IPS DF 6.9 (cell line): ENCODE data around the gene SYCE1.
"Not testable (repeated sequence)": the region's sequence is repeated elsewhere in the genome, so short reads cannot be mapped to it uniquely, and the experiment has no call there.

Source experiments
- DNase-seq: peaks from one replicate; pipeline ENCODE4 v3.0.0-alpha.2; 2013; ENCODE audit warnings: low read depth, low spot score
- H3K27ac ChIP-seq: one replicate; pipeline ENCODE4 v1.5.1; 2013; ENCODE audit warnings: low read length, control low read depth
- H3K27me3 ChIP-seq: 2 replicates; pipeline ENCODE4 v1.6.1; 2013; ENCODE audit warnings: mild to moderate bottlenecking, low read length; ENCODE audit not compliant: control insufficient read depth, insufficient read depth
- H3K36me3 ChIP-seq: 2 replicates; pipeline ENCODE4 v1.6.1; 2013; ENCODE audit warnings: low read length; ENCODE audit not compliant: control insufficient read depth, insufficient read depth
- H3K4me1 ChIP-seq: 2 replicates; pipeline ENCODE4 v1.6.1; 2013; ENCODE audit warnings: low read length; ENCODE audit not compliant: control insufficient read depth, insufficient read depth
- H3K4me3 ChIP-seq: 2 replicates; pipeline ENCODE4 v1.5.1; 2013; ENCODE audit warnings: mild to moderate bottlenecking, low read length
- H3K9me3 ChIP-seq: 2 replicates; pipeline ENCODE4 v1.6.1; 2013; ENCODE audit warnings: low read length, inconsistent platforms; ENCODE audit not compliant: control insufficient read depth, insufficient read depth
- WGBS: extraction: QIAGEN DNeasy Blood & Tissue Kit; methylation state at CpG from one replicate; pipeline ENCODE4 v1.1.7; 2013; ENCODE audit warnings: mixed read lengths, missing lambda C conversion rate; ENCODE audit not compliant: insufficient read length, insufficient coverage; 5-methylcytosine and 5-hydroxymethylcytosine counted together

Gene SYCE1

GRCh38 chr10:133590226-133590969, 25.0 kb upstream of the SYCE1 start:
- Histone ChIP-seq H3K27me3 (no peaks in the 10 kb centered on the region), H3K9me3 (peaks cover 21% of the 10 kb centered on the region), H3K4me1 (no peaks in the 10 kb centered on the region; the same call in 1 of the 2 replicates), H3K36me3 (no peaks in the 10 kb centered on the region), H3K27ac (no peak overlapping the region), H3K4me3 (no peak overlapping the region)
- no CpG with 5 or more reads among the region's 13 CpGs for WGBS
- no peak for DNase-seq

DNA sequence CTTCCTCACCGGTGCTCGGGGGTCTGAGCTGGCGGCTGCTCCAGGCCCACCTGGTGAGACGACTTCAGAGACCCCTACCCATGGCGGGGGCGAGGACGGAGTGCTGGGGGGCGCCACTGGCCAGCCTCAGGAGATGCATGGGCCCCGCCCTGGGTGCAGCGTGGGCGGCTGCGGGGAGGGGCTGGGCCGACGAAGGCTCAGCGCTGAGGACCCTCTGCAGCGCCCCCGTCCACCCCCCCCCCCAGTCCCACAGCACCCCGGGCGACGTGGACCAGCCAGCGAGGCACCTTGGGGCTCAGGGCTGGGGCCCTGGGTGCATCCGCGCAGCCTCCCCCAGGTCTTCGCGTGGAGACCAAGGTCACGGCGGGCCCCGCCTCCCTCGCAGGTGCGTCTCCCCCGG, 11.7 kb upstream of the SYCE1 start:
- DNase-seq, H3K9me3 ChIP-seq, H3K27ac ChIP-seq, H3K27me3 ChIP-seq, H3K4me3 ChIP-seq, H3K4me1 ChIP-seq, H3K36me3 ChIP-seq: not testable (repeated sequence)
- WGBS: no CpG with 5 or more reads among the region's 31 CpGs

DNA sequence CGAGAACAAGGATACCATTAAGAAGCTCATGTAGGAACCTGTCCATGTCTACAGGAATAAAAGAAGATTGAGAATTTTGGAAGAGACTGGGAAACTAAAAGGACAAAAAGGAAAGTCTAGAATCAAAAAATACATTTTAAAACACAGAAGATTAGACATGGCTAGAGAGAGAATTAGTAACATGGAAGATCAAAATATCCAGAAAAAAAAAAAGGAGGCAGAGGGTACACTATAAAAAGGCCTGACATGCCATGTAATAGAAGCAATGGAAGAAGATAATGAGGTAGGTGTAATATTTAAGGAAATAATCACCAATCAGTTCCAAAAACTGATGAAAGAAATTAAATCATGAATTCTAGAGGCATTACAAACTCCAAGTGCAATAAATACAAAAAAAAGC, 8.1 kb upstream of the SYCE1 start:
- not testable (repeated sequence) for H3K4me3 ChIP-seq, DNase-seq, H3K9me3 ChIP-seq, H3K36me3 ChIP-seq, H3K27ac ChIP-seq, H3K27me3 ChIP-seq, H3K4me1 ChIP-seq
- WGBS: no CpG with 5 or more reads among the region's 1 CpG

DNA sequence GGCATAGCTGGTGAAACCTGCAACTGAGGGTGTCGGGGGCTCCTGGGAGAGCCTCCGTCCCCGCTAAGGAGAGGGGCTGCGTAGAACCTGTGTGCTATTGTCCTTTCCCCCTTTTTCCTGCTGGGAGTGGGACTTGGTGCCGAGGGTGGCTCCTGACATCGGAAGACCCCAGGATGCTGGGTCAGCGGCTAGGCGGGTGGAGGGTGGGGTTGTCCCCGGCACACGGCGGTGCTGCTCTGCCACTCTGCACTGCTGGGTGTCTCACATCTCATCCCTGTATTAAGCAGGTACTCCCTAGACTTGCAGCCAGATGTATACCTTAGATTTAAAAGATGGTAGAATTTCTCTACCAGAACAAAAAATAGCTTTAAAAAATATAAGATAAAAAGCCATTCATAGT, 6.7 kb upstream of the SYCE1 start:
- DNase-seq, H3K4me1 ChIP-seq, H3K27me3 ChIP-seq, H3K9me3 ChIP-seq, H3K4me3 ChIP-seq, H3K27ac ChIP-seq, H3K36me3 ChIP-seq: not testable (repeated sequence)
- no CpG with 5 or more reads among the region's 11 CpGs for WGBS

- H3K27ac ChIP-seq, H3K36me3 ChIP-seq, H3K27me3 ChIP-seq, H3K4me3 ChIP-seq, H3K4me1 ChIP-seq, DNase-seq: not testable (repeated sequence)
- peaks cover 15% of the 10 kb centered on the region for H3K9me3 ChIP-seq
- no CpG with 5 or more reads among the region's 21 CpGs for WGBS
Measured at GRCh38 chr10:133569801-133570200, 4.4 kb upstream of the SYCE1 start.

DNA sequence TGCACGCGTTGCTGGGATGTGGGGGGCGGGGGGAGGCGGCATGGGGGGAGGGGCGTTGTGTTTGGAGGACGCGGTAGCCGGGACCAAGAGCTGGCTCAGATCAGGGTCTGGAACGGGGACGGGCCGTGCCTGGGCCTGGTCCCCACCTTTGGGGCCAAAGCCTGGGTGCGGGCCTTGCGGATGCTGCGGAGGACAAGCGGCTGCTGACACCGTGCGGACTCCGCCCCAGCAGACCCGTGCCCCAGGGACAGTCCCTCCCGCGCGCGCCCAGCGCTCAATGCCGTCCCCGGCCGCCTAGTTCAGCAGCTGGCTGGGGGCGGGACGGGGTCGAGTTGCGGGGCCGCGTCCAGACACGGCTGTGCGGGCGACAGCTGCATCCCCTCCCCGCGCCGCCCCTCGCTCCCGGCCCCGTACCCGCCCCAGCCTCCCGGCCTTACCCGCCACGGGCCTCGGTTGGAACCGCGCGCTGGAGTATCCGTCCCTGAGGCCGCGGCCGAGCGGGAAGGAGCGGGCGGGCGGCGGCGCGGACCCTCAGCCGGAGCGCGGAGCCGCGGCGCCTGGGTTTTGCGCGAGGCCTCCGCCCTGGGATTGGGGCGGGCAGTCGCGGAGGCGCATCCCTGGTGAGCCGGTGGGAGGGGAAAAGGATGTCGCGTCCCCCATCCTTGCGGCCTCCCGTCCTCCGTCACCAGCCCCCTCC, 3.6 kb upstream of the SYCE1 start:
- H3K27me3 ChIP-seq, H3K36me3 ChIP-seq, H3K4me1 ChIP-seq, H3K27ac ChIP-seq, H3K4me3 ChIP-seq, DNase-seq: not testable (repeated sequence)
- WGBS: no CpG with 5 or more reads among the region's 80 CpGs
- peaks cover 19% of the 10 kb centered on the region for H3K9me3 ChIP-seq

- Histone ChIP-seq H3K27ac (no peak overlapping the region), H3K4me1 (no peaks in the 10 kb centered on the region; the same call in 1 of the 2 replicates), H3K4me3 (no peak overlapping the region), H3K27me3 (no peaks in the 10 kb centered on the region), H3K9me3 (peaks cover 19% of the 10 kb centered on the region), H3K36me3 (no peaks in the 10 kb centered on the region; the same call in 1 of the 2 replicates)
- no CpG with 5 or more reads among the region's 22 CpGs for WGBS
- no peak for DNase-seq
Measured at GRCh38 chr10:133568287-133568614, 2.9 kb upstream of the SYCE1 start.

GRCh38 chr10:133567609-133568286, 2.4 kb upstream of the SYCE1 start:
- Histone ChIP-seq H3K27ac (no peak overlapping the region), H3K36me3 (no peaks in the 10 kb centered on the region; the same call in 1 of the 2 replicates), H3K4me3 (no peak overlapping the region), H3K4me1 (no peaks in the 10 kb centered on the region; the same call in 1 of the 2 replicates), H3K27me3 (no peaks in the 10 kb centered on the region), H3K9me3 (peaks cover 19% of the 10 kb centered on the region)
- no peak for DNase-seq
- WGBS: no CpG with 5 or more reads among the region's 29 CpGs

DNA sequence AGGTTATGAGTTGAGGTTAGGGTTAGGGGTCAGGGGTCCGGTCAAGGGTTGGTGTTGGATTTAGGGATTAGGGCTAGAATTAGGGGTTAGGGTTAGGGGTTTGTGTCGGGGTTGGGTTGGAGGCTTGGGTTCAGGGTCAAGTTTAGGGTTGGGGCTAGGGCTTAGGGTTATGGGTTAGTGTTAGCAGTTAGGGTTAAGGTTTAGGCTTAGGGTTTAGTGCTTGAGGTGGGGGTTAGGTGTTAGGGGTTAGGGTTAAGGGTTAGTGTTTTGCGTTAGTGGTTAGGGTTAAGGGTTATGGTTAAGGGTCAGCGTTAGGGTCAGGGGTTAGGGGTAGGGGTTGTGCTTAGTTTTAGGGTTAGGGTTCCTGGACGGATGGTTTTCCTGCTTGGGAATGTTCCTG, 1.7 kb upstream of the SYCE1 start:
- no peaks in the 10 kb centered on the region; the same call in 1 of the 2 replicates for H3K4me1 ChIP-seq
- no peak overlapping the region for H3K27ac ChIP-seq
- 100% methylated on average over 4 of the region's 5 CpGs for WGBS
- no peak for DNase-seq
- peaks cover 19% of the 10 kb centered on the region for H3K9me3 ChIP-seq
- H3K4me3 ChIP-seq: no peak overlapping the region
- no peaks in the 10 kb centered on the region; the same call in 1 of the 2 replicates for H3K36me3 ChIP-seq
- H3K27me3 ChIP-seq: no peaks in the 10 kb centered on the region

GRCh38 chr10:133564816-133565215, 567 bp downstream of the SYCE1 start:
- Histone ChIP-seq H3K9me3 (peaks cover 19% of the 10 kb centered on the region), H3K27ac (no peak overlapping the region), H3K4me3 (no peak overlapping the region), H3K4me1 (no peaks in the 10 kb centered on the region; the same call in 1 of the 2 replicates), H3K36me3 (no peaks in the 10 kb centered on the region; the same call in 1 of the 2 replicates), H3K27me3 (no peaks in the 10 kb centered on the region)
- no CpG with 5 or more reads among the region's 12 CpGs for WGBS
- DNase-seq: no peak
